Skeletal muscle satellite cell (primary cell): ENCODE data around the gene ERICH3.

Experiments used
- H3K27me3 ChIP-seq: 2 replicates; pipeline ENCODE4 v1.7.0; 2013; ENCODE audit warnings: low read length; ENCODE audit not compliant: control insufficient read depth, insufficient read depth
- H3K36me3 ChIP-seq: 2 replicates; pipeline ENCODE4 v1.7.0; 2013; ENCODE audit warnings: mild to moderate bottlenecking, control low read depth, low read length; ENCODE audit not compliant: insufficient read depth
- H3K4me1 ChIP-seq: 2 replicates; pipeline ENCODE4 v1.7.0; 2013; ENCODE audit warnings: low read length; ENCODE audit not compliant: control insufficient read depth, insufficient read depth
- H3K4me2 ChIP-seq: 2 replicates; pipeline ENCODE4 v1.7.0; 2013; ENCODE audit warnings: mild to moderate bottlenecking, low read length
- H3K4me3 ChIP-seq: 2 replicates; pipeline ENCODE4 v1.7.0; 2013; ENCODE audit warnings: low read length
- H3K9ac ChIP-seq: 2 replicates; pipeline ENCODE4 v1.7.0; 2013; ENCODE audit warnings: mild to moderate bottlenecking, low read depth, low read length, moderate library complexity
- H3K9me3 ChIP-seq: replicated peaks from 2 replicates; pipeline ENCODE4 v1.7.0; 2013; ENCODE audit warnings: mild to moderate bottlenecking, control low read depth, low read length

Gene ERICH3

DNA sequence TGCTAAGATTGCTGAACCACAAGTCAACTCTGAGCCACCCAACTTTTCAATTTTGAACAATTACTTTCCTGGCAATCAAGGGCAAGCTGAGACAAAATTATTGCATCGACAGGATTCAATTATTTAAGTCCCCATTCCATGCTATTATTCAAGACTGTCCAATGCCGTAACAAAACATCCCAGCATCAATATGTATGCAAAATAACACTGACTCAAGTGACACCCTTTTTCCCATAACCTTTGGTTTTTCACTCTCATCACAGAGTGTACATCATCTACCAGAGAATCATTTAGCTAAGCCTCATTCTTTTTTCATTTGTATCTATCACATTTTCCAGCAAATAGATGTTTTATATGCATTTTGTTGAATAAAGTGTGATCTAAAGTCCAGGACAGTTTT is 54.6 kb downstream of the ERICH3 start:
- no peaks in the 10 kb centered on the region for H3K4me1 ChIP-seq
- H3K27me3 ChIP-seq = no peaks in the 10 kb centered on the region
- H3K4me3 ChIP-seq = no peak overlapping the region
- H3K9me3 ChIP-seq = no peaks in the 10 kb centered on the region
- H3K36me3 ChIP-seq = no peaks in the 10 kb centered on the region
- H3K9ac ChIP-seq = no peak overlapping the region
- no peak overlapping the region for H3K4me2 ChIP-seq

GRCh38 chr1:74613894-74614293 is 59.7 kb downstream of the ERICH3 start:
- H3K27me3 ChIP-seq = no peaks in the 10 kb centered on the region
- no peak overlapping the region for H3K4me2 ChIP-seq
- H3K36me3 ChIP-seq = no peaks in the 10 kb centered on the region
- H3K9ac ChIP-seq = no peak overlapping the region
- H3K4me1 ChIP-seq = no peaks in the 10 kb centered on the region
- no peaks in the 10 kb centered on the region for H3K9me3 ChIP-seq
- no peak overlapping the region for H3K4me3 ChIP-seq

DNA sequence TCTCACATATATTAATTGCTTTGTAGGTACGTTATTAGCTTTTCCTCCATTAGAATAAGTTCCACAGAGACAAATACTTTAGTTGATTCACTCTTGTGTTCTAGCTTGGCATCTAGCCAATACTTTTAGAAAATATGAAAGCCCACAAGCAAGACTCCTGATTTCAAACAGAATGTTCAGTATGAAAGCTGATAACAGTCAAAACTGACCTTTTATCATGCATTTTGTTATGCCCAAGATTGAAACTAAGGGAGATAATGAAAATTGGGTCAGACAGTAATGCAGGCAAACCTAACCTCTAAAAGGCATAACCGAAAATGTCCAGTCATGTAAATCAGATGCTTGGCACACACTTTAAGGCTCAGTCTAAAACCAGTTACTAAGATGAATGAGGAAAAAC is 61.7 kb downstream of the ERICH3 start:
- H3K4me1 ChIP-seq = no peaks in the 10 kb centered on the region
- H3K27me3 ChIP-seq = no peaks in the 10 kb centered on the region
- no peaks in the 10 kb centered on the region for H3K36me3 ChIP-seq
- no peak overlapping the region for H3K4me2 ChIP-seq
- no peaks in the 10 kb centered on the region for H3K9me3 ChIP-seq
- no peak overlapping the region for H3K9ac ChIP-seq
- no peak overlapping the region for H3K4me3 ChIP-seq

GRCh38 chr1:74610961-74611360 is 62.6 kb downstream of the ERICH3 start:
- H3K9me3 ChIP-seq = no peaks in the 10 kb centered on the region
- no peaks in the 10 kb centered on the region for H3K4me1 ChIP-seq

DNA sequence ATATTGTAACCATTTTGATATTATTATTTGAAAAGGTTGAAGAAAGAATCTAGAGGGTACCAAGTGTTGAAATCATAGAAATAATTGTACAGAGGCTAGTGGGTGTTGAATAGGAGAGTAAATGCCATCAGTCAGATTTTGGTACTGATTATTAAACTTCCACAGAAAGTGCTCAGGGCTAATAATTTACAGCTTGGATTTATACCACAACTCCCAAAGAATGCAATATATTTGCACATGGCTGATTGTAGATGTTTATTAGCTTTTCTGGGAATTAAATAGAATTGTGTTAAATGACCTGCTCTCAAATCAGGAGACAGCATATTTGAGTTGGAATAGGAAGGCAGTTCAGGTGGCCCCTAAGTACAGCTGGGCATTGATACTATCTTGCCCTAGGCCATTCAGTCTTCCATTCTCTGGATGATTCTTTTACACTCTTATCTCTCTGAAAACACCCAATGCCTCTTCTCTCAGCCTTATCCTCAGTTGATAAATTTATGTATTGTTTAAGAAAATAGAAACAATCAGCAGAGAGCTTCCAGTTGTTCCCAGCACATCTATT is 63.7 kb downstream of the ERICH3 start:
- Histone ChIP-seq H3K9me3 (no peaks in the 10 kb centered on the region), H3K4me3 (no peak overlapping the region), H3K9ac (no peak overlapping the region), H3K4me1 (no peaks in the 10 kb centered on the region), H3K4me2 (no peak overlapping the region), H3K27me3 (no peaks in the 10 kb centered on the region), H3K36me3 (no peaks in the 10 kb centered on the region)

More at GRCh38 chr1:74610961-74611360, 62.6 kb downstream of the ERICH3 start:
- no peak overlapping the region for H3K4me2 ChIP-seq
- H3K4me3 ChIP-seq = no peak overlapping the region
- no peaks in the 10 kb centered on the region for H3K36me3 ChIP-seq
- no peak overlapping the region for H3K9ac ChIP-seq
- no peaks in the 10 kb centered on the region for H3K27me3 ChIP-seq

- Histone ChIP-seq H3K9ac (no peak overlapping the region), H3K4me3 (no peak overlapping the region), H3K27me3 (no peaks in the 10 kb centered on the region), H3K4me2 (no peak overlapping the region), H3K36me3 (no peaks in the 10 kb centered on the region), H3K4me1 (no peaks in the 10 kb centered on the region), H3K9me3 (no peaks in the 10 kb centered on the region)
Observed at GRCh38 chr1:74596717-74597116, 76.9 kb downstream of the ERICH3 start.

DNA sequence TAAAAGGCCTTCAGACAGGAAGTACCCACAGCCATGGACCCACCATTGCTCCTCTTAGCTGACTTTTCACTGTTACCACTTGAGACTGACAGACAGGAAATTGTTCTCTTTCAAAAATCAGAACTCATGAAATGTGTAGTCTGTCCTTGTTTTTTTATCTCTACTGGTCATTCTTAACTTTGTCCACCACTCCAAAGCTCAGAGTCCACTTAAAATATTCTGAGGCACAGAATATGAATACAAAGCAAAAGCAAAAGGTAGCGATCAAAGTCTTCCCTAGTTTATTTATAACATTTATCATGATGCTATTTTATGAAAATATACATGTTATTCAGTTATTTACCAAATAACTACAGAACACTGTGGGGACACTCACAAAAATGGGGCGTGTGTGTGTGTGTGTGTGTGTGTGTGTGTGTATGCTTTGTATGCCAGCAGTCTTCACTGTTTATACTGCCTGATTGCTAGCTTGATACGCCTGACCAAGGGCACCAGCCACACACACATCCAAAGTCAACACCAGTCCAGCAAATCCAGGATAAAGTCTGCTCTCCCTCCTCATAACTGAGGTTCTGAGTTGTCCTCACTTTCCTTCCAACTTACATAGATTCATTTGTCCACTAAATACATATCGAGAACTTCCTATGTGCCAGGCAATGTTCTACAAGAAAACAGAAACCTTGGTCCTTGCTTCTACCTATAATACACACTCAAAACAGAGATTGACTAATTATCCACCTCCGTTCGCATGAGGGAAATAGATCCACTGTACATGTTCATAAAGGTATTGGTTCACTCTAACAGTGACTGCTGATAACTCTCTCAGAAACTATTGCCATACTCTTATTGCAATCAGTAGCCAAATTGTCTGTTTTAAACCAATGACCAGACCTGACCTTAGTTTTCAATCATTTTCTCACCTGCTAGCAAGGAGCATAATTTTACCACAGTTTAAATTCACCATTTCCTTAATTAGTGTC is 79.4 kb downstream of the ERICH3 start:
- Histone ChIP-seq H3K27me3 (no peaks in the 10 kb centered on the region), H3K9ac (no peak overlapping the region), H3K4me1 (no peaks in the 10 kb centered on the region), H3K9me3 (no peaks in the 10 kb centered on the region), H3K4me3 (no peak overlapping the region), H3K36me3 (no peaks in the 10 kb centered on the region), H3K4me2 (no peak overlapping the region)

- Histone ChIP-seq H3K36me3 (no peaks in the 10 kb centered on the region), H3K9me3 (no peaks in the 10 kb centered on the region), H3K4me2 (no peak overlapping the region), H3K9ac (no peak overlapping the region), H3K4me3 (no peak overlapping the region), H3K27me3 (no peaks in the 10 kb centered on the region), H3K4me1 (no peaks in the 10 kb centered on the region)
Observed at GRCh38 chr1:74592580-74593355, 80.8 kb downstream of the ERICH3 start.

- Histone ChIP-seq H3K36me3 (no peaks in the 10 kb centered on the region), H3K4me3 (no peak overlapping the region), H3K4me1 (no peaks in the 10 kb centered on the region), H3K9me3 (no peaks in the 10 kb centered on the region), H3K9ac (no peak overlapping the region), H3K27me3 (no peaks in the 10 kb centered on the region), H3K4me2 (no peak overlapping the region)
Observed at GRCh38 chr1:74591949-74592348, 81.6 kb downstream of the ERICH3 start.

GRCh38 chr1:74590288-74590687 is 83.3 kb downstream of the ERICH3 start:
- Histone ChIP-seq H3K4me2 (no peak overlapping the region), H3K9me3 (no peaks in the 10 kb centered on the region), H3K9ac (no peak overlapping the region), H3K4me1 (no peaks in the 10 kb centered on the region), H3K36me3 (no peaks in the 10 kb centered on the region), H3K27me3 (no peaks in the 10 kb centered on the region), H3K4me3 (no peak overlapping the region)

DNA sequence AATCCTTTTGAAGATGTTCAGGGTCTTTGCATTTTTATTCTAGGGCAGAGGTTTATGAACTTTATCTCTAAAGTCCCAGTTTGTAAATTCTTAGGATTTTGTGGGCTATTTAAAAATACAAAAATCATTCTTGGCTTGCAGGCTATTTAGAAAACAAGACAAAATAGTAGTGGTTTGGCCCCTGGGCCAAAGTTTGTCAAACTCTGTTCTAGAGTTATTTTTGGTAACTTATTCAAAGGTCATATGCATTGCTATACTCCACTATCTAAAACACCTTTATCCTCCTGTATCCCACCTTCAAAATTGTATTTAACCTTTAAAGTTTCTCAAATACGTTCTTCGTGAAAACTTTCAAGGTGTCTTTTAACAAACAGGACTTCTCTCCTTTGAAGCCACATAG is 85.7 kb downstream of the ERICH3 start:
- no peak overlapping the region for H3K9ac ChIP-seq
- H3K9me3 ChIP-seq = no peaks in the 10 kb centered on the region
- no peaks in the 10 kb centered on the region for H3K36me3 ChIP-seq
- no peak overlapping the region for H3K4me2 ChIP-seq
- H3K4me3 ChIP-seq = no peak overlapping the region
- no peaks in the 10 kb centered on the region for H3K27me3 ChIP-seq
- no peaks in the 10 kb centered on the region for H3K4me1 ChIP-seq
